ENCODE results near the gene APP.

Gene APP

DNA sequence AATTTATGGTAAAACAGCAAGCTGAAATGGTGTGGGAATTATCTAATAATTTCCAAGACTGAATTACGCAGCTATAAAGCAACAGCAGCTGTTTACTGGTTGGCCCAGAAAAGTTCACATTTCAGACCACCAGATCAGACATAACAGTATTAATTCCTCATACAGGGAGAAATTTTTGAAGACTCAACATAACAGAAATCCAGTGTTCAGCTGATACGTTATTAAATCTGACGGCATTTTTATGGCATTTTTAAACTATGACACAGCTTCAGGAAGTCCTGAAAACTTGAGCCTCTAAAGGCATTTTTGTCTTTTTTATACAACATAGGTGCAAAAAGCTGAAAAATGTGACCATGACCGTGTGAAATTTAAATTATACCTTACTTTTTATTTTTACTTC lies 91.2 kb downstream of the APP start:
- H3K4me3 ChIP-seq (ENCODE audit: low read depth, low read length): no peak overlapping the region
- TF ChIP-seq ZNF701 (tag by site-specific recombination; IDR thresholded peaks at IDR 0.05) (no peak), ZNF549 (tag by site-specific recombination; IDR thresholded peaks at IDR 0.05) (no peak), ZNF133 (tag by site-specific recombination; IDR thresholded peaks at IDR 0.05) (no peak), SETDB1 (IDR thresholded peaks at IDR 0.05; ENCODE audit: insufficient read length, low read length) (no peak)
- TF ChIP-seq, protein P1, sequence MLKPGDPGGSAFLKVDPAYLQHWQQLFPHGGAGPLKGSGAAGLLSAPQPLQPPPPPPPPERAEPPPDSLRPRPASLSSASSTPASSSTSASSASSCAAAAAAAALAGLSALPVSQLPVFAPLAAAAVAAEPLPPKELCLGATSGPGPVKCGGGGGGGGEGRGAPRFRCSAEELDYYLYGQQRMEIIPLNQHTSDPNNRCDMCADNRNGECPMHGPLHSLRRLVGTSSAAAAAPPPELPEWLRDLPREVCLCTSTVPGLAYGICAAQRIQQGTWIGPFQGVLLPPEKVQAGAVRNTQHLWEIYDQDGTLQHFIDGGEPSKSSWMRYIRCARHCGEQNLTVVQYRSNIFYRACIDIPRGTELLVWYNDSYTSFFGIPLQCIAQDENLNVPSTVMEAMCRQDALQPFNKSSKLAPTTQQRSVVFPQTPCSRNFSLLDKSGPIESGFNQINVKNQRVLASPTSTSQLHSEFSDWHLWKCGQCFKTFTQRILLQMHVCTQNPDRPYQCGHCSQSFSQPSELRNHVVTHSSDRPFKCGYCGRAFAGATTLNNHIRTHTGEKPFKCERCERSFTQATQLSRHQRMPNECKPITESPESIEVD (tag by site-specific recombination; IDR thresholded peaks at IDR 0.05): 0 out of 2 replicates have a peak, but pooled peaks have one; percentile 46
- TF ChIP-seq, protein P2, sequence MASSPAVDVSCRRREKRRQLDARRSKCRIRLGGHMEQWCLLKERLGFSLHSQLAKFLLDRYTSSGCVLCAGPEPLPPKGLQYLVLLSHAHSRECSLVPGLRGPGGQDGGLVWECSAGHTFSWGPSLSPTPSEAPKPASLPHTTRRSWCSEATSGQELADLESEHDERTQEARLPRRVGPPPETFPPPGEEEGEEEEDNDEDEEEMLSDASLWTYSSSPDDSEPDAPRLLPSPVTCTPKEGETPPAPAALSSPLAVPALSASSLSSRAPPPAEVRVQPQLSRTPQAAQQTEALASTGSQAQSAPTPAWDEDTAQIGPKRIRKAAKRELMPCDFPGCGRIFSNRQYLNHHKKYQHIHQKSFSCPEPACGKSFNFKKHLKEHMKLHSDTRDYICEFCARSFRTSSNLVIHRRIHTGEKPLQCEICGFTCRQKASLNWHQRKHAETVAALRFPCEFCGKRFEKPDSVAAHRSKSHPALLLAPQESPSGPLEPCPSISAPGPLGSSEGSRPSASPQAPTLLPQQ (tag by site-specific recombination; IDR thresholded peaks at IDR 0.05): no peak
- TF ChIP-seq, protein P3, sequence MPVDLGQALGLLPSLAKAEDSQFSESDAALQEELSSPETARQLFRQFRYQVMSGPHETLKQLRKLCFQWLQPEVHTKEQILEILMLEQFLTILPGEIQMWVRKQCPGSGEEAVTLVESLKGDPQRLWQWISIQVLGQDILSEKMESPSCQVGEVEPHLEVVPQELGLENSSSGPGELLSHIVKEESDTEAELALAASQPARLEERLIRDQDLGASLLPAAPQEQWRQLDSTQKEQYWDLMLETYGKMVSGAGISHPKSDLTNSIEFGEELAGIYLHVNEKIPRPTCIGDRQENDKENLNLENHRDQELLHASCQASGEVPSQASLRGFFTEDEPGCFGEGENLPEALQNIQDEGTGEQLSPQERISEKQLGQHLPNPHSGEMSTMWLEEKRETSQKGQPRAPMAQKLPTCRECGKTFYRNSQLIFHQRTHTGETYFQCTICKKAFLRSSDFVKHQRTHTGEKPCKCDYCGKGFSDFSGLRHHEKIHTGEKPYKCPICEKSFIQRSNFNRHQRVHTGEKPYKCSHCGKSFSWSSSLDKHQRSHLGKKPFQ (tag by site-specific recombination; IDR thresholded peaks at IDR 0.05): no peak
- TF ChIP-seq, protein P4, sequence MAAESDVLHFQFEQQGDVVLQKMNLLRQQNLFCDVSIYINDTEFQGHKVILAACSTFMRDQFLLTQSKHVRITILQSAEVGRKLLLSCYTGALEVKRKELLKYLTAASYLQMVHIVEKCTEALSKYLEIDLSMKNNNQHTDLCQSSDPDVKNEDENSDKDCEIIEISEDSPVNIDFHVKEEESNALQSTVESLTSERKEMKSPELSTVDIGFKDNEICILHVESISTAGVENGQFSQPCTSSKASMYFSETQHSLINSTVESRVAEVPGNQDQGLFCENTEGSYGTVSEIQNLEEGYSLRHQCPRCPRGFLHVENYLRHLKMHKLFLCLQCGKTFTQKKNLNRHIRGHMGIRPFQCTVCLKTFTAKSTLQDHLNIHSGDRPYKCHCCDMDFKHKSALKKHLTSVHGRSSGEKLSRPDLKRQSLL (tag by site-specific recombination; IDR thresholded peaks at IDR 0.05): no peak
- H3K9me3 ChIP-seq (ENCODE audit: control insufficient read depth, insufficient read depth, low read depth, low read length): no peaks in the 10 kb centered on the region
- H3K4me1 ChIP-seq (ENCODE audit: control insufficient read depth, insufficient read depth, low read length): peaks cover 10% of the 10 kb centered on the region; the same call in 1 of the 2 replicates
- CTCF ChIA-PET: interaction anchor here (0.7 kb wide), 1 partner anchor 91 kb away, joined by 3 read pairs; the partner anchor contains the start of gene APP
- H3K27ac ChIP-seq (ENCODE audit: extremely low read depth, low read depth, low read length): no peak overlapping the region
- POLR2A ChIA-PET: interaction anchor here (0.6 kb wide), 1 partner anchor 660 kb away, joined by 3 read pairs; no protein-coding TSS in a partner anchor
- peaks cover 0 to 6% of the 10 kb centered on the region in 2 experiments; a peak in 1 of 3 replicates for H3K36me3 ChIP-seq (ENCODE audit: control insufficient read depth in 2 of 2, insufficient read depth in 1 of 2, low read length in 2 of 2)

DNA sequence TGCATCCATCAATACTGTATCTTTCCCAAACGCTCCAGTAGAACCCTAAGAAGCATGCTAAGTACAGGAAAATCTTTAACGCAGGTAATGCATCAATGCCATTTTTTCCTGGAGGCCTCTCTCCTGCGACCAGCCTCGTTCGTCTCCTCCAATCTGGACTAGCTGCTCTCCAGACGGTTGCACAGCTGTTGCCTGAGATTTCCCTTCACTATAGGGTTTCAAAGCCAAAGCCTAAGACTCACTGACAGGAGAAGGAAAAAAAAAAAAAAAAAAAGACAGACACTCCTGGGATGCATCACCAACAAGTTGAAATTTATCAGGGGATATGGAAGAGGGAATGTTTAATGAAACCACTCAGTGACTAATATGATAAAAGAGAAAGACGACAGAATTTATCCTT lies 93.0 kb downstream of the APP start:
- CTCF ChIA-PET: no interaction called here
- POLR2A ChIA-PET: no interaction called here

More for the DNA sequence above, 93.0 kb downstream of the APP start:
- Histone ChIP-seq H3K36me3 (ENCODE audit: control insufficient read depth in 2 of 2, insufficient read depth in 1 of 2, low read length in 2 of 2) (peaks cover 0 to 6% of the 10 kb centered on the region in 2 experiments; a peak in 1 of 3 replicates), H3K4me1 (ENCODE audit: control insufficient read depth, insufficient read depth, low read length) (peaks cover 4% of the 10 kb centered on the region; the same call in 1 of the 2 replicates), H3K4me3 (ENCODE audit: low read depth, low read length) (no peak overlapping the region), H3K9me3 (ENCODE audit: control insufficient read depth, insufficient read depth, low read depth, low read length) (no peaks in the 10 kb centered on the region), H3K27ac (ENCODE audit: extremely low read depth, low read depth, low read length) (no peak overlapping the region)
- TF ChIP-seq ZNF366 (tag by site-specific recombination; conservative IDR thresholded peaks at IDR 0.05) (no peak), HOXA7 (CRISPR knock-in tag; IDR thresholded peaks at IDR 0.05; ENCODE audit: borderline replicate concordance) (no peak), ZNF132 (tag by site-specific recombination; IDR thresholded peaks at IDR 0.05; ENCODE audit: borderline replicate concordance) (no peak), ZNF561 (tag by site-specific recombination; IDR thresholded peaks at IDR 0.05; ENCODE audit: borderline replicate concordance) (no peak), ZNF311 (tag by site-specific recombination; IDR thresholded peaks at IDR 0.05; ENCODE audit: borderline replicate concordance) (no peak), ZNF792 (tag by site-specific recombination; IDR thresholded peaks at IDR 0.05) (no peak), ZNF10 (tag by site-specific recombination; IDR thresholded peaks at IDR 0.05) (no peak), ZNF423 (tag by site-specific recombination; IDR thresholded peaks at IDR 0.05) (no peak)
- TF ChIP-seq, protein P5, sequence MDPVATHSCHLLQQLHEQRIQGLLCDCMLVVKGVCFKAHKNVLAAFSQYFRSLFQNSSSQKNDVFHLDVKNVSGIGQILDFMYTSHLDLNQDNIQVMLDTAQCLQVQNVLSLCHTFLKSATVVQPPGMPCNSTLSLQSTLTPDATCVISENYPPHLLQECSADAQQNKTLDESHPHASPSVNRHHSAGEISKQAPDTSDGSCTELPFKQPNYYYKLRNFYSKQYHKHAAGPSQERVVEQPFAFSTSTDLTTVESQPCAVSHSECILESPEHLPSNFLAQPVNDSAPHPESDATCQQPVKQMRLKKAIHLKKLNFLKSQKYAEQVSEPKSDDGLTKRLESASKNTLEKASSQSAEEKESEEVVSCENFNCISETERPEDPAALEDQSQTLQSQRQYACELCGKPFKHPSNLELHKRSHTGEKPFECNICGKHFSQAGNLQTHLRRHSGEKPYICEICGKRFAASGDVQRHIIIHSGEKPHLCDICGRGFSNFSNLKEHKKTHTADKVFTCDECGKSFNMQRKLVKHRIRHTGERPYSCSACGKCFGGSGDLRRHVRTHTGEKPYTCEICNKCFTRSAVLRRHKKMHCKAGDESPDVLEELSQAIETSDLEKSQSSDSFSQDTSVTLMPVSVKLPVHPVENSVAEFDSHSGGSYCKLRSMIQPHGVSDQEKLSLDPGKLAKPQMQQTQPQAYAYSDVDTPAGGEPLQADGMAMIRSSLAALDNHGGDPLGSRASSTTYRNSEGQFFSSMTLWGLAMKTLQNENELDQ (tag by site-specific recombination; IDR thresholded peaks at IDR 0.05; ENCODE audit: low read depth): no peak
- TF ChIP-seq, protein P6, sequence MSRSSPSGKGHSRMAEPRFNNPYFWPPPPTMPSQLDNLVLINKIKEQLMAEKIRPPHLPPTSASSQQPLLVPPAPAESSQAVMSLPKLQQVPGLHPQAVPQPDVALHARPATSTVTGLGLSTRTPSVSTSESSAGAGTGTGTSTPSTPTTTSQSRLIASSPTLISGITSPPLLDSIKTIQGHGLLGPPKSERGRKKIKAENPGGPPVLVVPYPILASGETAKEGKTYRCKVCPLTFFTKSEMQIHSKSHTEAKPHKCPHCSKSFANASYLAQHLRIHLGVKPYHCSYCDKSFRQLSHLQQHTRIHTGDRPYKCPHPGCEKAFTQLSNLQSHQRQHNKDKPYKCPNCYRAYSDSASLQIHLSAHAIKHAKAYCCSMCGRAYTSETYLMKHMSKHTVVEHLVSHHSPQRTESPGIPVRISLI (tag by site-specific recombination; IDR thresholded peaks at IDR 0.05): no peak
- TF ChIP-seq, protein P7, sequence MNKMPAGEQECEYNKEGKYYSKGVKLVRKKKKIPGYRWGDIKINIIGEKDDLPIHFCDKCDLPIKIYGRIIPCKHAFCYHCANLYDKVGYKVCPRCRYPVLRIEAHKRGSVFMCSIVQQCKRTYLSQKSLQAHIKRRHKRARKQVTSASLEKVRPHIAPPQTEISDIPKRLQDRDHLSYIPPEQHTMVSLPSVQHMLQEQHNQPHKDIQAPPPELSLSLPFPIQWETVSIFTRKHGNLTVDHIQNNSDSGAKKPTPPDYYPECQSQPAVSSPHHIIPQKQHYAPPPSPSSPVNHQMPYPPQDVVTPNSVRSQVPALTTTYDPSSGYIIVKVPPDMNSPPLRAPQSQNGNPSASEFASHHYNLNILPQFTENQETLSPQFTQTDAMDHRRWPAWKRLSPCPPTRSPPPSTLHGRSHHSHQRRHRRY (tag by site-specific recombination; IDR thresholded peaks at IDR 0.05): no peak

All from HEK293 (cell line).